Activated T-helper 17 cell treated with anti-CD3 and anti-CD28 coated beads, Interleukin-2, amount 50 U/mL, for 72 hours (primary cell): ENCODE data around the gene COL20A1. TPM values are rescaled to one million over a fixed set of nuclear protein-coding genes. Genes with fewer than 3 reads are reported as not detected.

Source experiments
- ATAC-seq: fragments of 150-1000 bp; cut with Tn5 transposase; replicated peaks from 2 replicates; pipeline ENCODE4 v1.10.0; 2021; ENCODE audit warnings: mild to moderate bottlenecking, moderate library complexity
- H3K27ac Mint-ChIP-seq: one replicate; pipeline ENCODE4 v1.8.0; 2022; ENCODE audit warnings: mixed read lengths
- H3K27me3 Mint-ChIP-seq: one replicate; pipeline ENCODE4 v1.8.0; 2022; ENCODE audit warnings: mixed read lengths
- H3K36me3 Mint-ChIP-seq: one replicate; pipeline ENCODE4 v1.8.0; 2022; ENCODE audit warnings: low read depth, mild to moderate bottlenecking, mixed read lengths
- H3K4me1 Mint-ChIP-seq: one replicate; pipeline ENCODE4 v1.8.0; 2022; ENCODE audit warnings: mixed read lengths
- H3K4me3 Mint-ChIP-seq: one replicate; pipeline ENCODE4 v1.8.0; 2022; ENCODE audit warnings: mild to moderate bottlenecking, mixed read lengths
- H3K9me3 Mint-ChIP-seq: one replicate; pipeline ENCODE4 v1.8.0; 2022; ENCODE audit warnings: mixed read lengths
- total RNA-seq, 2 donors: library from RNA; stranded (reverse); gene quantifications; one replicate each; pipeline ENCODE4 v1.2.3, GENCODE V29; 2022

COL20A1 gene
- total RNA-seq, 2 donors from 2014 or later, result 0.16 to 0.17 TPM

DNA sequence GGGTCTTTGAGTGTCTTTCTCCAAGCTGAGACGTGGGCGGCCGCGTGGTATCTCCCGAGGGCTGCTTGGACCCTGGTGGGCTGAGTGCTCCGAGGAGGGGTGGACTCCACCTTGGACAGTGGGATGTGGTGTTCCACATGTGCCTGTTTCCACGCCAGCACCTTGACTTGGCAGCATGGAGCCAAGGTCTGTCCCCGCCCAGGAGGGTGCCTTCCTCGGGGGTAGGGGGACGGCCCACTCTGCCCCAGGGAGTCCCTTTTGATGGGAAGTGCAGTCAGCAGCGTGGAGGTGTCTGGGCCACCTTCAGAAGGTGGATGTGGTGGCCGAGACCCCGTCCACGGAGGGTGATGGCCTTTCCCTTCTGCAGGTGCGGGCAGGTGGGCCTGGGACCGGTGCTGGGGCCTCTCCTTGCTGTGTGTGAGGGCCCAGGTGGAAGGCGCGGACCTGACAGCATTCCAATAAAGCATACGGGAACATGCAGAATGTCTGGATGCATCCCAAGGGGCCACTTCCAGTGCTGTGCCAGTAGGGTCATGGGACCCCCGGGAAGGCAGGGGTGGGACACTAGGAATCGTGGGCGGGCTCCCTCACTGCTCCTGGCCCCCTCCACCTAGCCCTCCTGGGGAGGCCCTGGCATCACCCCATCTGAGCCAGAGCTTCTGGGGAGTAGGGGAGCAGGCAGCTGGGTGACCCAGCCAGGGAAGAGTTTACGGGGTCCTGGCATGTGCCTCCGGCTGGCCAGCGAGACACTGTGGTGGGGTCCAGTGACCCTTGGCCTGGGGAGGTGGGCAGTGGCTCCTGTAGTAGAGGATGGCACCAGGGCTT, 3.5 kb upstream of the COL20A1 start:
- Mint-ChIP-seq H3K27ac (no peak overlapping the region), H3K9me3 (no peaks in the 10 kb centered on the region), H3K4me1 (no peaks in the 10 kb centered on the region), H3K36me3 (peaks cover 20% of the 10 kb centered on the region), H3K27me3 (no peaks in the 10 kb centered on the region), H3K4me3 (no peak overlapping the region)
- ATAC-seq, result no peak

DNA sequence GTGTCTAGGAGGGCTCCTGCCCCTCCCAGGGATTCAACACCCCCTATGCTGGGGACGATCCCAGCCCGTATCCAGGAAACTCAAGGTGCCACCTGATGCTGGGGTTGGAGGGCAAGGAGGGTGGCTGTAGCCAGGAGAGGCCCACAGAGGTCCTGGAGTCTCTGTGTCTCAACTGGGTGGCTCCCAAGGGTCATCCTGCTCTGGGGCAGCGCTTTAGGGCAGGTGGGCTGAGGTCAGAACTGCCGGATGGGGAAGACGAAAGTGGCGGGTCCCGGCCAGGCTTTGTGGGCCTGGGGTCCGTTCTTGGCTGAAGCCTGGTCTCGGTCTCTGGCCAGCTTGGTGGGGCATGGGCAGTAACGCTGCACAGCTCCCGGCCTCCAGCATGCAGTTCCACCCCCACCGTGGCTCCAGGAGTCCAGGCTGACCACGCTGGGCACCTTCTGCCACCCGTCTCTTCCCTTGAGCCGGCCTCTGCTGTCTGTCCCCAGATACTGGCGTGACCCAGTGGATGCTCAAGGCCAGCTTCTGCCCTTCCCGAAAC, 2.8 kb upstream of the COL20A1 start:
- no peak for ATAC-seq
- Mint-ChIP-seq H3K4me3 (no peak overlapping the region), H3K9me3 (no peaks in the 10 kb centered on the region), H3K36me3 (peaks cover 20% of the 10 kb centered on the region), H3K27ac (no peak overlapping the region), H3K27me3 (no peaks in the 10 kb centered on the region), H3K4me1 (no peaks in the 10 kb centered on the region)

DNA sequence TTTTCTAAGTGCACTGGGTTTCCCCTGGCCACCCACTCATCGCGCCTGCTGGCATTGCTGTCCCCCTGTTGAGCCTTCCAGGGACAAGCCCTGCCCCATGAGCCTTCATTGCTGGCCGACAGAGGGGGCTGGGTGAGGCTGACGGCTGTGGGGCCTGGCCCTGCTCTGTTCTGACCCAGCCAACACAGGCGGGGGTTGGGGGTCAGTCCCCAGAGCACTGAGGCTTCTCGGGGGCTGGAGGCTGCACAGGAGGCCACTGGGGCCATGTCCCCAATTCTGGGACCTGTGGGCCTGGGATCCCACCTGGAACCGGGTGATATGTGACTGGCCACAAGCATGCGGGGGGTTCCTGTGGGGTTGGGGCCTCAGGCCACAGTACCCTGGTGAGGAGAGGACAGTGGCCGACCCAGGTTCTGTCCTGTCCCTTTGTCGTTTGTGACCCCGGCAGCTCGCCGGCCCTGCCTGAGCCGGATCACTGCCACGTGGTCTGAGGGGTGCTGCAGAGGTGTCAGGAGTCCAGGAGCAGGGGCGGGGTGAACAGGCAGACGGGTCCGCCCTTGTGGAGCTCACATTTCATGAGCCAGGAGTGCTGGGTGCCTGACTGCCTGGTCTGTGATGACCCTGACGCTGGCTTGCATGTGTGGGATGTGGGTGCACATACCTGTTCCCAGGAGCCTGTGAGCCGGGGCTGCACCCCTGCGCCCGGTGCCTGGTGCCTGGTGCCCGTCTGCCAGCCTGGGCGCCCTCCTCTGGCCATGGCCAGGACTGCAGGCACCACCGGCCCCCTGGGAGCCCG, 2.1 kb upstream of the COL20A1 start:
- no peaks in the 10 kb centered on the region for H3K27me3 Mint-ChIP-seq
- H3K9me3 Mint-ChIP-seq, result no peaks in the 10 kb centered on the region
- H3K27ac Mint-ChIP-seq, result no peak overlapping the region
- H3K4me1 Mint-ChIP-seq, result no peaks in the 10 kb centered on the region
- H3K36me3 Mint-ChIP-seq, result peaks cover 14% of the 10 kb centered on the region
- no peak overlapping the region for H3K4me3 Mint-ChIP-seq
- peak; percentile 68 for ATAC-seq

DNA sequence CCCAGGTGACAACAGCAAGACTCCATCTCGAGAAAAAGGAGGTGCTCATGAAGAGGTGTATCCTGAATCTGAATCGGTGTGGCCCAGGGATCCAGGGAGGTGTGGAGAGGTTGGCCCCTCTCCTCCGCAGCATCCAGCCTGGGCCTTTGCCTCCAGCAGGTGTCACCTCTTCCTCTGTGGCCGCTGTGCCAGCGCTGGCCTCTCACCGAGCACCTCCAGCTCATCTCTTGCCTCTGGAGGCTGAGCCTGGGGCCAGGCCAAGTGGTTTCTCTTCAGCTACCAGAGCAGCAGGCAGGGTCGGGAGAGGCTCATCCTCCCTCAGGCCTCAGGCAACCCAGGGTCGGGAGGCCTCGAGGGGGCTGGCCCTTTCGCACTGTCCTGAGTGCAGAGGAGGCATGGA, 1.2 kb upstream of the COL20A1 start:
- peaks cover 11% of the 10 kb centered on the region for H3K36me3 Mint-ChIP-seq
- no peak overlapping the region for H3K4me3 Mint-ChIP-seq
- no peaks in the 10 kb centered on the region for H3K27me3 Mint-ChIP-seq
- ATAC-seq, result no peak
- no peak overlapping the region for H3K27ac Mint-ChIP-seq
- H3K4me1 Mint-ChIP-seq, result no peaks in the 10 kb centered on the region
- H3K9me3 Mint-ChIP-seq, result no peaks in the 10 kb centered on the region

DNA sequence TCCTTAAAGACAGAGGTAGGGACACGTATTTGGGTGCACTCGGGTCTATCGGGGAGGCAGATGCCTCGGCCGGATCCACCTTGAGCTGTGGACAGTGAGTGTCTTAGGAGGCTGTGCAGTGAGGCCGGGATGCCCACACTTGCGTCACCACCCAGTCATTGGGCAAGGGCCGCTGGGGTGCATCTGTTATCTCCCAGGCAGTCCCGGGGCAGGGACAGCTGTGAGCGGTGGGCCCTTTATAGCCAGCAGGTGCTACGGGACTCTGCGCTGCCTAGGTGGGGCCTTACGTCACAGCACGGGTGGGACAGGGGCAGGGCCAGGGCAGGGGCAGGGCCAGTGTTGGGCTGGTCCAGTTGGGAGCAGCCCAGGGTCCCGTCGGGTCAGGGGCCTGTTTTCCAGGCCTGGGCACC, 689 bp upstream of the COL20A1 start:
- H3K27ac Mint-ChIP-seq, result no peak overlapping the region
- H3K4me1 Mint-ChIP-seq, result no peaks in the 10 kb centered on the region
- H3K4me3 Mint-ChIP-seq, result no peak overlapping the region
- no peaks in the 10 kb centered on the region for H3K27me3 Mint-ChIP-seq
- no peak for ATAC-seq
- peaks cover 11% of the 10 kb centered on the region for H3K36me3 Mint-ChIP-seq
- H3K9me3 Mint-ChIP-seq, result no peaks in the 10 kb centered on the region

DNA sequence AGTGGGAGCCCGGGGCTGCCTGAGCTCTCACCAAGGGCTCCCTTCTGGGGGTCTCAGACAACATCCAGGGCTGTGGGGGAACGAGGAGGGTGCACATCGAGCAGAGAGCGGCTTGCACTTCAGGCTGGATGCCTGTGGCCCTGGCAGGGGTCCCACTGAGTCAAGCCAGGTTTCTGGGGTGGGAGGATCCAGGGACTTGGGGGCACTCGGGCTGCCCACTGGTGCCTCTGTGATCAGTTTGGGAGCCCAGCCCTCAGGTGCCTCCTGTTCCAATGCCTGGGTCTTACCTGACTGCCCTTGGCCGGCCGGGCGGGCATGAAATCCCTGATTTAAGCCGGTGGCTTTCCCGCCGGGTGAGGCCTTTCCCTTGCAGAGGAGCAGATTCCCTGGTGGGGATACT, 470 bp downstream of the COL20A1 start:
- no peak for ATAC-seq
- Mint-ChIP-seq H3K27ac (no peak overlapping the region), H3K4me1 (no peaks in the 10 kb centered on the region), H3K36me3 (peaks cover 6% of the 10 kb centered on the region), H3K4me3 (no peak overlapping the region), H3K27me3 (no peaks in the 10 kb centered on the region), H3K9me3 (no peaks in the 10 kb centered on the region)

DNA sequence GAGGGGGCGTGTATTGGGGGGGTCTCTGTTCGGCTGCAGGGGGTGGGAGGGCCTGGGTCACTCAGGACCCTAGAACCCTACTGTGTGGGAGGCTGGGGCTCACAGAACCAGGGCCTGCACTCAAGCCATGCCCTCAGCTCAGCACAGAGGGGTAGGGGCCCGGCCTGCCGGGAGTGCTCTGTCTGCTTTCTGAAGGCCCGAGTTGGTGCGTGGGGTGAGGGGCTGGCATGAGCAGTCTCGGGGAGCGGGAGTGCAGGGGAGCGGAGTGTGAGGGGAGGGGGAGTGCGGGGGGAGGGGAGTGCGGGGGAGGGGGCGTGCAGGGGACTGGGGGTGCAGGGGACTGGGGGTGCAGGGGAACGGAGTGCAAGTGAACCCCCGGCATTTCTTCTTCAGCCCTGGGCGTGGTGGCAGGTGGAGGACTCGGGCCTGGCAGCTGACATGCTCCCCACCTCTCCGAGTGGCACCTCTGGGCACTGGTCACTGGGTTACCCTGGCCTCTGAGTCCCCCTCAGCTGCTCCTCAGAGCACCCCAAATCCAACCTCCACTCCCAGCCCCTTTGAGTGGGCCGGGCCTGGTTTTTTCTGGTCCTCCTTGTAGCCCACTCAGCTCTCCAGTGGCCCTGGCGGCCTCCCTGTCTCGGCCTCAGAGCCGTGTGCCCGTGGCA, 1.0 kb downstream of the COL20A1 start:
- peaks cover 1% of the 10 kb centered on the region for H3K27me3 Mint-ChIP-seq
- H3K4me3 Mint-ChIP-seq, result no peak overlapping the region
- ATAC-seq, result no peak
- H3K27ac Mint-ChIP-seq, result no peak overlapping the region
- peaks cover under 1% of the 10 kb centered on the region for H3K36me3 Mint-ChIP-seq
- no peaks in the 10 kb centered on the region for H3K9me3 Mint-ChIP-seq
- no peaks in the 10 kb centered on the region for H3K4me1 Mint-ChIP-seq

DNA sequence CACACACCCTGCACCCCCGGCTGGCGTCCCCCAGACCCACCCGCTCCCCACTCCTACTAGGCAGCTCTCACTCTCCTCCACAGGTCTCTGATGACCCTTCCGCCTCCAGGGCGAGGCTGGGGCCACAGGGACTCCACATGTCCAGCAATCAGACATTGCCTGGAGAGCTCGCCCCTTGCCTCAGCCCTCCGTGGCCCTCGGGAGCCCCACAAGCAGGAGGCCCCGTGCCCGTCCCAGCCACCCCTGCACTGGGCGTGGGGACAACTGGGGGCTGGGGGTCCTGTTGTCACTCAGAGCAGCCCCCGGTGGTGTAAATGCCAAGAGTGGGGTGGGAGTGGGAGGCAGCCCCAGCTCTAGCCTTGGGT, 1.5 kb downstream of the COL20A1 start:
- peaks cover 3% of the 10 kb centered on the region for H3K27me3 Mint-ChIP-seq
- ATAC-seq, result no peak
- H3K9me3 Mint-ChIP-seq, result no peaks in the 10 kb centered on the region
- H3K4me1 Mint-ChIP-seq, result no peaks in the 10 kb centered on the region
- no peak overlapping the region for H3K4me3 Mint-ChIP-seq
- H3K36me3 Mint-ChIP-seq, result no peaks in the 10 kb centered on the region
- H3K27ac Mint-ChIP-seq, result no peak overlapping the region

DNA sequence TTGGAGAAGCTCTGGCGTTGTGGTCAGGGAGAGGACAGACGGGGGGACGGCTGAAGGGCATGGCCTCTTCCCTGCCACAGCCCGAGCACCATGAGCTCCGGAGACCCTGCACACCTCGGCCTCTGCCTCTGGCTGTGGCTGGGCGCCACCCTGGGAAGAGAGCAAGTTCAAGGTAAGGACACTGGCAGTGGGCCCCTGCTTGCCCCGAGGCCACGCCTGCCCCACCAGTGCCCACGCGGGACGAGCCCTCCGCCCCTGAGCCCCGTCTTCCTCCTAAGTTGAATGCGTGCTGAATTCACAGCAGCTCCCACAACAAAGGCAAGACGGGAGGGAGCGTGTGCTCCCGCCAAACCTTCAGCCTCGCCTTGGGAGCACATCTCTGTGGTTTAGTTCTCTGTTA, 2.0 kb downstream of the COL20A1 start:
- no peaks in the 10 kb centered on the region for H3K36me3 Mint-ChIP-seq

DNA sequence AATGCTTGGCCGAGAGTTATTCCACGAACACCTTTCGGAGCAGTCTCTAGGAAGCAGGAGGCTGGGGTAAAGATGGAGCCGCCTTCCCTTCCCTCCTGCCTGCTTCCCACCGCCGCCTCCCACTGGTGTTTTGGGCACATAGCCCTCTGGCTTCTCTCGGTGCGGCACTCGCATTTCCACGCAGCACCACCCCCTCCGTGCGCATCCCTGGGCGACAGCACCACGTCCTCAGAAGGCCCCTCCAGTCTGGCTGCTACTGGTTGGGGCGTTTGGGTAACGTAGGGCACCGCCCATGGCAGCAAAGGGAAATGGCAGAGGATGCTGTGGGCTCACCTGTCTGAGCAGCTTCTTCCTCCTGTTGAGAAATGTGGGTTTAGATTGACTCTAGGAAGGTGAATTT, 2.4 kb downstream of the COL20A1 start:
- Mint-ChIP-seq H3K36me3 (no peaks in the 10 kb centered on the region), H3K27me3 (peaks cover 3% of the 10 kb centered on the region), H3K27ac (no peak overlapping the region), H3K9me3 (no peaks in the 10 kb centered on the region), H3K4me3 (no peak overlapping the region), H3K4me1 (no peaks in the 10 kb centered on the region)
- no peak for ATAC-seq

More for the DNA sequence above, 2.0 kb downstream of the COL20A1 start:
- ATAC-seq, result no peak
- H3K9me3 Mint-ChIP-seq, result no peaks in the 10 kb centered on the region
- no peak overlapping the region for H3K27ac Mint-ChIP-seq
- peaks cover 3% of the 10 kb centered on the region for H3K27me3 Mint-ChIP-seq
- no peaks in the 10 kb centered on the region for H3K4me1 Mint-ChIP-seq
- H3K4me3 Mint-ChIP-seq, result no peak overlapping the region

DNA sequence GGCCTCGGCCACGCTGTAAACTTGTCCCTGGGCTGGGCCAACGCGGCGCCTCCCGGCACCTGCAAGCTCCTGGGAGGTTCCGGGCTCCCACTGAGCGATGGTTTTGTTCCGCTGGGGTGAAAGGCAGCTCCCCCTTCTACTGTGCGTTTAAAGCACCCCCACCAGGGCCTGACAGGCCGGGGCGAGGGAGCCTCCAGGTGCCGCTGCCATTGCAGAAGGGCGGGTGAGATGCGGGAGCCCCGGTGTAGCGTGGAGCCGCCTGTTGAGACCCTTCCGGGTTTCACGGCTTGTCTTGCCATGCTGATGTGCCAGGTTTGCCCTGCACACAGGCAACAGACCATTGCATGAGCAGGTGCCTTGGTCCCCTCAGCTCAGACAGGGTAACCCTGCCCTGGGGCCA, 2.9 kb downstream of the COL20A1 start:
- Mint-ChIP-seq H3K27ac (no peak overlapping the region), H3K9me3 (no peaks in the 10 kb centered on the region), H3K4me3 (no peak overlapping the region), H3K4me1 (no peaks in the 10 kb centered on the region), H3K27me3 (peaks cover 3% of the 10 kb centered on the region), H3K36me3 (no peaks in the 10 kb centered on the region)
- no peak for ATAC-seq

DNA sequence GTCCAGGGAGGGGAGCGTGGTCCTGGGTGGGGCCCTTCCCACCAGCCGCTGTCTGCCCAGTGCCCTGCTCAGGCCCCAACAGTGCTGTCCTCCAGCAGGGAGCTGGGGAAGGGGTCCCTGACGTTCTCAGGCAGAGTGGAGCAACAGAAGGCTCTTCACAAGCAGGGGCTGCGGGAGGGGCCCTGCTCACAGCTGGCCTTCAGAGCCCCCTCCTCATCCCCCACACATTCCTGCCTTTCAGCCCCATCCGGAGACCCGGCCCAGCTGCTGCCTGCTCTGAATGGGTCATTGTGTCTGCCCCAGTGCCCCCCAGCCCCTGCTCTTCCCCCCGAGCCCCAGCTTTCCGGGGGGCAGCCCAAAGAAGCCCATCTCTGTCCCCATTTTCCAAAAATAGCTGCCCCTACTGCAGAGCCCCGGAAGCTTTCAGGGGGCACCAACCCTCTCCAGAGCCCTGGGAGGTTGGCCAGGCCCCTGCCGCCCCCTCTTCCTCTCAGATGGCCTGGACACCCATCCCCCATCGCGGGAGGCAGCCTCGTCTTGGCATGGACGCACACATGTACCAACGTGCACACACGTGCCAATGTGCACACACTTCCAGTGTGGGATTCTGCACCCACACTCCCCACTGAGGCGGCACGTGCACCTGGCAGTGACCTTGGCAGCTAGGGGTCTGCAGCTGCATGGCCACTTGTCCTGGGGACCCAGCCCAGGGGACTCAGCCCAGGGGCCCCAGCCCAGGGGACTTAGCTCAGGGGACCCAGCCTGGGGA, 3.7 kb downstream of the COL20A1 start:
- no peaks in the 10 kb centered on the region for H3K4me1 Mint-ChIP-seq

DNA sequence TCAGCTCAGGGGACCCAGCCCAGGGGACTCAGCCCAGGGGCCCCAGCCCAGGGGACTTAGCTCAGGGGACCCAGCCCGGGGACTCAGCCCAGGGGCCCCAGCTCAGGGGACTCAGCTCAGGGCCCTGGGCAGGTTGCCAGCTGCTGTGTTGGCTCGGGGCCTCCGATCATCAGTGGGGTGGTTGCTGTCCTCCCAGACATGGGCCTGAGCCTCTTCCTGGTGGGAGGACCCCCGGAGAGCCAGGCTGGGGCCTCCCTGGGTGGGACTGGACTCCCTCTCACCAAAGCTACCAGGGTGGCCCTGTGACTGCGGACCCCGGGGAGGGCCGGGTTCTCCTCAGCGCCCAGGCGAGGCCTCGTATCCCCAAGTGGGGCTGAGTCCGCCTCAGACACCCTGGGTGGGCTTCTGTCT, 4.4 kb downstream of the COL20A1 start:
- ATAC-seq, result no peak
- no peaks in the 10 kb centered on the region for H3K9me3 Mint-ChIP-seq
- H3K27ac Mint-ChIP-seq, result no peak overlapping the region
- no peak overlapping the region for H3K4me3 Mint-ChIP-seq
- H3K36me3 Mint-ChIP-seq, result no peaks in the 10 kb centered on the region
- H3K4me1 Mint-ChIP-seq, result no peaks in the 10 kb centered on the region
- H3K27me3 Mint-ChIP-seq, result peaks cover 6% of the 10 kb centered on the region

More for the DNA sequence above, 3.7 kb downstream of the COL20A1 start:
- H3K27ac Mint-ChIP-seq, result no peak overlapping the region
- no peaks in the 10 kb centered on the region for H3K36me3 Mint-ChIP-seq
- no peak overlapping the region for H3K4me3 Mint-ChIP-seq
- no peak for ATAC-seq
- no peaks in the 10 kb centered on the region for H3K9me3 Mint-ChIP-seq
- H3K27me3 Mint-ChIP-seq, result peaks cover 6% of the 10 kb centered on the region
